SU-DHL-6 (cell line): Measurements from ENCODE around the gene WDR86.

Experiments
- H2AFZ ChIP-seq: fragments of 200-600 bp; sonication (generic); 2 replicates; pipeline ENCODE4 v1.6.1; 2014; ENCODE audit warnings: low read depth, mild to moderate bottlenecking, moderate library complexity, mixed read lengths, antibody characterized with exemption, low read length; ENCODE audit not compliant: severe bottlenecking
- H3F3A ChIP-seq: fragments of 200-600 bp; shearing (Covaris generic); 2 replicates; pipeline ENCODE4 v1.6.0; 2016; ENCODE audit warnings: antibody characterized with exemption, mild to moderate bottlenecking; ENCODE audit not compliant: insufficient read depth
- H3K27ac ChIP-seq: fragments of 200-600 bp; sonication (generic); 2 replicates; pipeline ENCODE4 v1.5.1; 2016; ENCODE audit warnings: low read depth, mild to moderate bottlenecking, low read length, moderate library complexity, mixed read lengths
- H3K27me3 ChIP-seq: fragments of 200-600 bp; sonication (generic), shearing (Covaris generic); 2 replicates; pipeline ENCODE4 v1.6.0; 2014; ENCODE audit warnings: mild to moderate bottlenecking, low read length
- H3K36me3 ChIP-seq: fragments of 200-600 bp; sonication (generic); 2 replicates; pipeline ENCODE4 v1.6.1; 2014; ENCODE audit warnings: mild to moderate bottlenecking, low read length, mixed read lengths
- H3K4me2 ChIP-seq: fragments of 300-600, 200-600 bp; shearing (Covaris generic), sonication (generic); 2 replicates; pipeline ENCODE4 v1.6.0; 2014; ENCODE audit warnings: low read length, low read depth, mild to moderate bottlenecking; ENCODE audit not compliant: poor library complexity, severe bottlenecking
- H3K4me3 ChIP-seq: fragments of 200-600 bp; sonication (generic); 2 replicates; pipeline ENCODE4 v1.5.1; 2014; ENCODE audit warnings: antibody characterized with exemption, low read length, mild to moderate bottlenecking, mixed read lengths; ENCODE audit not compliant: insufficient read depth, poor library complexity, severe bottlenecking
- H3K79me2 ChIP-seq: fragments of 200-600 bp; sonication (generic); 2 replicates; pipeline ENCODE4 v1.6.1; 2014; ENCODE audit warnings: mild to moderate bottlenecking, low read length, moderate library complexity; ENCODE audit not compliant: insufficient read depth
- H3K9ac ChIP-seq: fragments of 200-600 bp; sonication (generic); 2 replicates; pipeline ENCODE4 v1.7.0; 2014; ENCODE audit warnings: mild to moderate bottlenecking, low read length
- H3K9me2 ChIP-seq: fragments of 200-600 bp; sonication (generic); replicated peaks from 2 replicates; pipeline ENCODE4 v1.6.1; 2014; ENCODE audit warnings: low read length; ENCODE audit not compliant: insufficient read depth
- H3K9me3 ChIP-seq: fragments of 200-600 bp; sonication (generic); 2 replicates; pipeline ENCODE4 v1.6.1; 2014; ENCODE audit warnings: low read length, mixed read lengths; ENCODE audit not compliant: insufficient read depth
- H4K20me1 ChIP-seq: fragments of 200-600 bp; sonication (generic); 2 replicates; pipeline ENCODE4 v1.6.1; 2014; ENCODE audit warnings: low read depth, mild to moderate bottlenecking, antibody characterized with exemption, low read length, moderate library complexity, mixed read lengths
- CTCF ChIP-seq: fragments of 200-600 bp; sonication (generic); IDR thresholded peaks from one replicate; pipeline ENCODE4 v1.5.1; 2017; ENCODE audit warnings: antibody characterized with exemption, mild to moderate bottlenecking, low read length, moderate library complexity; ENCODE audit not compliant: insufficient read depth, poor library complexity, severe bottlenecking
- EZH2phosphoT487 ChIP-seq: fragments of 200-600 bp; sonication (generic), shearing (Covaris generic); conservative IDR thresholded peaks from 2 replicates; pipeline ENCODE4 v1.6.1; 2018; ENCODE audit warnings: mild to moderate bottlenecking, antibody characterized with exemption, low read length, moderate library complexity, mixed read lengths

WDR86 gene

GRCh38 chr7:151396328-151396970, 13.4 kb downstream of the WDR86 start:
- Histone ChIP-seq H3F3A (no peaks in the 10 kb centered on the region), H2AFZ (no peak overlapping the region), H3K79me2 (no peaks in the 10 kb centered on the region), H3K4me3 (no peak overlapping the region), H4K20me1 (no peaks in the 10 kb centered on the region), H3K9ac (no peak overlapping the region), H3K27ac (no peak overlapping the region), H3K9me3 (no peaks in the 10 kb centered on the region), H3K4me2 (no peak overlapping the region), H3K27me3 (no peaks in the 10 kb centered on the region), H3K36me3 (no peaks in the 10 kb centered on the region), H3K9me2 (no peaks in the 10 kb centered on the region)
- TF ChIP-seq EZH2phosphoT487 (no peak), CTCF (no peak)

GRCh38 chr7:151395036-151395367, 14.8 kb downstream of the WDR86 start:
- Histone ChIP-seq H3K9ac (no peak overlapping the region), H3K4me3 (no peak overlapping the region), H3K9me3 (no peaks in the 10 kb centered on the region), H3K27me3 (no peaks in the 10 kb centered on the region), H3K27ac (no peak overlapping the region), H3F3A (no peaks in the 10 kb centered on the region), H3K79me2 (no peaks in the 10 kb centered on the region), H3K9me2 (no peaks in the 10 kb centered on the region), H2AFZ (no peak overlapping the region), H4K20me1 (no peaks in the 10 kb centered on the region), H3K36me3 (no peaks in the 10 kb centered on the region), H3K4me2 (no peak overlapping the region)
- TF ChIP-seq CTCF (no peak), EZH2phosphoT487 (no peak)

GRCh38 chr7:151394076-151395035, 15.5 kb downstream of the WDR86 start:
- no peaks in the 10 kb centered on the region for H3K9me3 ChIP-seq
- no peak overlapping the region for H2AFZ ChIP-seq
- H3K4me2 ChIP-seq, result no peak overlapping the region
- no peaks in the 10 kb centered on the region for H3F3A ChIP-seq
- no peaks in the 10 kb centered on the region for H3K9me2 ChIP-seq
- H3K27me3 ChIP-seq, result no peaks in the 10 kb centered on the region
- TF ChIP-seq EZH2phosphoT487 (no peak), CTCF (no peak)
- H3K36me3 ChIP-seq, result no peaks in the 10 kb centered on the region
- H3K9ac ChIP-seq, result no peak overlapping the region
- no peak overlapping the region for H3K4me3 ChIP-seq
- no peak overlapping the region for H3K27ac ChIP-seq
- no peaks in the 10 kb centered on the region for H4K20me1 ChIP-seq
- H3K79me2 ChIP-seq, result no peaks in the 10 kb centered on the region
